ENCODE results near the gene PDZD2.
"Not testable (repeated sequence)": the region's sequence is repeated elsewhere in the genome, so short reads cannot be mapped to it uniquely, and the experiment has no call there.

Gene PDZD2

GRCh38 chr5:32118922-32119321, 480.0 kb downstream of the PDZD2 start:
- not testable (repeated sequence) for DNase-seq

DNA sequence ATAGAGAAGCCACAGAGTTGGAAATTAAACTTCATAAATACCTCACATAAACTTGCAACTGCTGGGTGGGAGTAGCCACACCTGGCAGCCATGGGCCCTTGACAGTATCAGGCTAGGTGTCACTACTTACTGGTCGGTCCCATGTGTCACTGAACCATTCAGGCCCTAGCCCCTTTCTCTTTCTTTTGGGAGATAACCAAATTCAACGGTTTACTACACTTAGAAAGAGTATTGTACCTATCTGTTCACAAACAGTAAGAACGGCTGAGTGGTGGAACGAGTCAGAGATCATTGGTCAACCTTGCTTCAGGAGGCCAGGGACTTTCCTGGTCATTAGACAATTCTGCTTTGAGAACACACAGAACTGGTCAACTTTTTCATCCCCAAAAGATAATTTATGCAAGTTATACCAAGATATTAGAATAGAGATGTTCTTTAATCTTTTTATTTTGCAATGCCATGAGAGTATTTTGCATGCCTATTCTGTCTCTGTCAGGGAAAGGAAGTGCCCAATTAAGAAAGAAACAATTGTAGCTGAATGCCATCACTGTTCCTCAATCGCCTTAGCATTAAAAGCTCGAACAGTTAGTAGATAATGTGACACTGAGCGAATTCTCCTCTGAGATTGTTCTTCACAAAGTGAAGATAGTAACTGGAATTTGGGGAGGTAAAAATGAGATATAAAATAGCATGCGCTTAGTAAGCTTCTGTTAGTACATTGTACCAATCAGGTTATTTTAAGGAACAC, 484.3 kb downstream of the PDZD2 start:
- DNase-seq, result no peak

DNA sequence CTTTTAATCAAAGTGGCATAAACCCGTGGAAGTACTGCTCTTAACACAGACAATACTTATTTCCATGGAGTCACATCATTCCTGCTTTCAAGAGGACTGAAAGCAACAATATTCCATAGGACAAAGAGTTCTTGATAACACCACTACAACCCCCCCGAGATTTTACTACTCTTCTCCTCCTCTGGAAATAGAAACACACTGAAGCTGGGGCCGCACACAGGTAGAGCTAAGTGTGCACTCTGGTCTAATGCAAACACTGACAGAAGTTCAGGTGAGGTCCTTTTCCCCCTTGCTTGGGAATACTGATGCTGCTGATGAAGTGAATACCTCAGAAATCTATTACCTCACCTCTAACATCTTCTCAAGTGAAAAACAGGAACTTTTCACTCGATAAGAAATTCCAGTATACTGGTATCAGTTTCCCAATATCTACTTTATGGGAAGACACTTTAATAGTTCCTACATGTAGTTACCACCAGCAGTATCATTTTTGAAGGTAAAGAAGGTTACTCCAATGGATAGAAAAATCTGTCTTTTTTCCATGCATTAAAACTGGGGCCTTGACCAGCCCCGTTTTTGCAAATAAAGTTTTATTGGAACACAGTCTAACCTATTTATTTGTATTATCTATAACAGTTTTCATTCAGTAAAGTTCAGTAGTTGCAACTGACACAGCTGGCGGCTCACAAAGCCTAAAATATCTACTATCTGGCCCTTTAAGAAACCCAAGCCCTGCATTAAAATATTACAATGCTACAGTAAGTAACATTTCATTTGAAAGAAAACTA, 485.2 kb downstream of the PDZD2 start:
- DNase-seq, result no peak

DNA sequence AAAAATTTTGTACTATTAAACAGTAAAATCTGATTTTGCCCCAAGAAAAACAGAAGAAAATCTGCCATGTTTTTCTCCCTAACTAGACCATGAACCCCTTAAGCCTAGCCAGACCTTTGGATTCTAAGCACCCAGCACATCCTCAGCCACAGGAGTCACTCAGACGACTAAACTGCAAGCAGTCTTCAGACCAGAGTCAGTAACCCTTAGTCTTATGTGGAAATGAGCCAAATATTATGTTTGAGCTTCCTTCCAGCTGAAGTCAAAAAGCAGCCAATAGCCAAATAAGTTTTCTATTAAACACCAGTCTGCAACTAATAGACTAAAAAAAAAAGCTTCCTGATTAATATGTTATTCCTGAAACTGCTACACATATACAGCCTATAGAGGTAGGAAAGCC, 487.8 kb downstream of the PDZD2 start:
- no peak for DNase-seq

- no peak for DNase-seq
These were observed 488.8 kb downstream of the PDZD2 start for GRCh38 chr5:32127711-32128110.

DNA sequence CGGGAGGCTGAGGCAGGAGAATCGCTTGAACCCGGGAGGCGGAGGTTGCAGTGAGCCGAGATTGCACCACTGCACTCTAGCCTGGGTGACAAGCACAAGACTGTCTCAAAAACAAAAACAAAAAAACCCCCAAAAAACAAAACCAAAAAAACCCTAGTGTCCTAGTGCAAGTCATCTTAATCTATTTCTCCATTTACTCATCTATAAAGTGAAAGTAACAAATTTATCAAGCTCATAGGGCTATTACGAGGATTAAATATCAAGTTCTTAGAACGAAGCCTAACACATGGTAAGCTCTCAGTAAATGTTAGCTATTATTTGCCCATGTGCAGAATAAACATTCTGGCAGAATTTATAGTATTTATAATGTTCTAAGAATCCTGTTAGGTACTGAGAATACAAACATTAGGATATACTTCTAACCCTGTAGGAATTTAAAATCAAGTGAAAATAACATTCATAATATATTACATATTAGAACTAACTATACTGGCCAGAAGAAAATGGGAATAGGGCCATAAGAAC, 490.2 kb downstream of the PDZD2 start:
- DNase-seq, result no peak

DNA sequence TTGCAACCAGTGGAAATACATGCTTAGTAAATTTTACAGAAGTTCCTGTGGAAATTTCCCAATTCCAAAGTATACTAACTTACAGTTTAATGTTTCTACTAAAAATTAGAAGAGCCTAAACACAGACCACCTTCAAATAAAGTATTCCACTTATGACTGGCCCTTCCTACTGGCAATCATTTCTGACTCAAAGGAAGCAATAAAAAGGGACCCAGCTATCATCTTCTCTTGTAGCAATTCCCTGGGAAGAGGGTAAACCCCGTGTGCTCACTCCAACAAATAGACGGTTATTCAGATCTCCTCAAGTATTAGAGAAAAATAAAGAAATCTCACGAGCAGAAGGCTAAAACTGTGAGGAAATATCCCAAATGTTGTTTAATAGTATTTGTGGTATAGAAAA, 491.9 kb downstream of the PDZD2 start:
- no peak for DNase-seq

DNA sequence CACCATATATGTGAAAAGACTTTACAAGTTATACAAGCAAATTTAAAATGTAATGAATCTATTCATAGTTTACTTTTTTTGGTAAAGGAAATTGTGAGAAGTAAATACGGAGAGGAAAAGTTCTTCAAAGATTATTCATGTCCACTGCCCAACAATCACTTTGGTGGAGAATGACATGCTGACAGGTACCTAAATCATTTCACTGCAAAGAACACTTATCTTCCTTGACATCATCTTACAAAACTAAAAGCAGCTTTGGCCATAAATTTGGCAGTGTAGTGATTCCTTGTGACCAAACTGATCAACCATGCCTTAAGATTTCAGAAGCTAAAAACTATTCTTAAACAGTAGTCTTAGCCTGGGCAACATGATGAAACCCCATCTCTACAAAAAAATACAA, 492.7 kb downstream of the PDZD2 start:
- DNase-seq, result no peak

DNA sequence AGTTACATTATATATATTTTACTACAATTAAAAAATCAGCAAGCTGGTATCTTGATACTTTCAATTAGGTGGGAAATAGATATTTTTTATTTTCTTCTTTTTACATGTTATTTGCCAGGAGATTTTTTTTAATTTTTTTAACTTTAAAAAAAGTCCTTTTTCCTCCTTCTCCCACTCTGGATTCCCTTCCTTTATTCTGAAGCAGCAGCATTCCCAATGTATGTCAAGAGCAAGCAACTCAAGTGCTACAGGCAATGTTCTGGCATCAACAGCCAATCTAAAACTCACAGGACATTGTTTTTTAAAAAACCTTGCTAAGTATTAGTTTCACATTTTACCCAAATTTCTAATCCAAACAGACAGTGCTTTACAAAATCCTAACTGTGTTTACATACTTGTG, 493.8 kb downstream of the PDZD2 start:
- DNase-seq, result no peak

DNA sequence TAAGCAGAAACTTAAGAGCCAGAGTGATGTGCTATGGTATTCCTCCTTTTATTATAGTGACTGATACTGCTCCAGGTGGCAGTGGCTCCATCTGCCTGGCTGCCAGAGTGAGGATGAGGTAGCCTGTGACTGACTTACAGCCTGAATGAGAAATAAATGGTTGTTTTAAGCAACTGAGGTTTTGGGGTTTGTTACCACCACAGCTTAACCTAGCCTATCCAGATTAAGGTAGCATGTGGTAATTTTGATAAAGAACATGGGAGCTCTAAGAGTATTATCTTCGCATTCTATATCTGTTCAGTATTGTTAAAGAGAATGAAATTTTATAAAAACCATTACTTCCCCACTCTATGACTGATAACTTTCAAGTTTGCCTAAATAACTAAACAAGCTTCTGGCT, 496.2 kb downstream of the PDZD2 start:
- DNase-seq, result no peak

DNA sequence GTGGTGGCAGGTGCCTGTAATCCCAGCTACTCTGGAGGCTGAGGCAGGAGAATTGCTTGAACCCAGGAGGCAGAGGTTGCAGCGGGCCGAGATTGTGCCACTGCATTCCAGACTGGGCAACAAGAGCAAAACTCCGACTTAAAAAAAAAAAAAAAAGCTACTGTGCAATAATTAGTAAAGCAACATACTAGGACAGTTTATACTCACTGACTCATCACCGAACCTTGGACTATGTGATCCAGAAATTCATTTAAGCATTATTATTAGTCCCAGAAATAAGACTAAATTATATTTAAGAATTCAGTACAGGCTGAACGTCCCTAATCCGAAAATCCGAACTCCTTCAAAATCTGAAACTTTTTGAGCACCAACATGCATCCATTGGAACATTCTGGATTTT, 497.4 kb downstream of the PDZD2 start:
- no peak for DNase-seq

DNA sequence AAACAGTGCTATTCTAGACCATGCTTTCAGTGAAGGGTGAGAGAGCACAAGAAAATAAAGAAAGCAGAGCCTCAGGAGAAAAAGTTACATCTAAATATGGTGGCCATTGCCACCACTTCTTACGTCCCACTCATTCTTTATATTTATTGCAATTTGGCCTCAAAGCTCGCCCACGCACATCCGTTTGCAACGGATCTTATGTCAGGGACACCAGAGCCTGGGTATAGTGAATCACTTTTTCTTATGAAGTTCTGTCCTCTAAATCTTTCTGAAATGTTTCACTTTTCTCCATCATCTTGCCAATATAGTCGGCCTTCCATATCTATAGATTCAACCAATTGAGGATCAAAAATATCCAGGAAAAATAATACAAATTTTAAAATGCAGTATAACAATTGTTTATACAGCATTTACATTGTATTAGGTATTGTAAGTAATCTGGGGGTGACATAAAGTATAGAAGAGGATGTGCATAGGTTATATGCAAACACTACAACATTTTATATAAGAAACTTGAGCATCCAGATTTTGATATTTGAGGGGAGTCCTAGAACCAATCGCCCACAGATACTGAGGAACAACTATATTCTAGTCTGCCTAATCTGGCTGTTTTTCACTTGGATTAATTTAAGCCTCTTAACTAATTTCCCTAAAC, 500.0 kb downstream of the PDZD2 start:
- DNase-seq, result peak in 1 of 4 experiments; percentile 2

DNA sequence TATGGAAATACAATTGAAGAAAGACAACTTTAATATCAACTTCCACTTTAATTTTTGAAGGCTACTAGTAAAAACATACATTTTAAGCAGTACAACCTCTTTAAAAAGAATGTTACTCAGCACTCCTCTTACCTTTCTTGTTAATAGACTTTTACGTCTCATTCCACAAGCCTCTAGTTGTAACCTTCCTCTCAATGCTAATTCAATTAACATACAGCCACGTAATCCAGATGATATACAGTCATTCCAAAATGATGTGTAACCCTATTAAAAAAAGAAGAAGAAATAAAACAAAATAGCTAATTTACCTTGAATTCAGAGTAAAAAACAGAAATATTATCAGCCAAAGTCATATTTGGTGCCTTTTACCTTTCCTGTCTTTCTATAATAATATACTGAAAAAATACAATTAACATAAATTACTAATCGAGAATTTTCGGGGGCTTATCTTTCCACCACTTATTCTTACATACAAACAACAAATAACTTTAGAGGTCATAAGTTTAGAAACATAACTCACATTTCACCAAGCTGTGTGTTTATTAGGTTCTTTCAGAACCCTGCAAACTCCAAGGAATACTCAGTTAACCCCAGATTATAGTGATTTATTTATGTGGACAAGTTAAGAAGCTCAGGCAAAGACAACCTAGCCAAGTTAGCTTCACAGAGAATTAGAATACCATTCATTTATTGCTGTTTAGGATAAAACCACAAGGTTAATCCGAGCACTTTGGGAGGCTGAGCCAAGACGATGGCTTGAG, 504.9 kb downstream of the PDZD2 start:
- no peak for DNase-seq

- DNase-seq, result no peak
These were observed 505.7 kb downstream of the PDZD2 start for GRCh38 chr5:32144378-32145207.

GRCh38 chr5:32145378-32145777, 506.4 kb downstream of the PDZD2 start:
- no peak for DNase-seq

- DNase-seq, result no peak
These were observed 508.3 kb downstream of the PDZD2 start for GRCh38 chr5:32147236-32147635.

DNA sequence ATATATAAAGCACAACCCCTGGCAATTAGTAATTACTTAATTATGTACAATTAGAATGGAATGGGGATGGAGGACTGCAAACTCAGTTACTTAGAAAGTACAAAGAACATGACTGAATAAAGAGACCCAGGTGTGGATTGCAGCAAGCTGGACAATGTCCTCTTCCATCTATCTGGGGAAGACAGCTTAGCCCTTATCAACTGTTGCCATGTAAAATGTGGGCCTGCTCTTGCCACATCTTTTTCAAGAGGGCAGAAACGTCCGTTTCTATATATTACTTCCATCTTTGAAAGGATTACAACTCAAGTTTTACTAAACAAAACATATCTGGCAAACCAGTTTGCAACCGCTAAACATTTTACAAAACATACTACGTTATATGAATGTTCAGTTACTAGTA, 509.0 kb downstream of the PDZD2 start:
- DNase-seq, result no peak

DNA sequence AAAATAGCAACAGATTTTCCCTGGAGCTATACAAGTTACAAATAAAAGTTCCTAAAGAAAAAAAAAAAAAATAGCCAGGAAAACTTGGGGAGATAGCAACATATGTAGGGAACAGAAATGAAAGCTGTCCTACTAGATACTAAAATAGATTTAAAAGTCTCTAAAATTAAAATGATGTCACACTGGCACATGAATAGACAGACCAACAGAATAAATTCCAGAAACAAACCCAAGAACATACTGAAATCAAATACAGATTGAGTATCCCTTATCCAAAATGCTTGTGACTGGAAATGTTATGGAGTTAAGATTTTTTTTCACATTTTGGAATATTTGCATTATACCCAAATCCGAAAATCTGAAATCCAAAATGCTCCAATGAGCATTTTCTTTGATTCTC, 511.4 kb downstream of the PDZD2 start:
- DNase-seq, result no peak

GRCh38 chr5:32151198-32151597, 512.3 kb downstream of the PDZD2 start:
- DNase-seq, result no peak

DNA sequence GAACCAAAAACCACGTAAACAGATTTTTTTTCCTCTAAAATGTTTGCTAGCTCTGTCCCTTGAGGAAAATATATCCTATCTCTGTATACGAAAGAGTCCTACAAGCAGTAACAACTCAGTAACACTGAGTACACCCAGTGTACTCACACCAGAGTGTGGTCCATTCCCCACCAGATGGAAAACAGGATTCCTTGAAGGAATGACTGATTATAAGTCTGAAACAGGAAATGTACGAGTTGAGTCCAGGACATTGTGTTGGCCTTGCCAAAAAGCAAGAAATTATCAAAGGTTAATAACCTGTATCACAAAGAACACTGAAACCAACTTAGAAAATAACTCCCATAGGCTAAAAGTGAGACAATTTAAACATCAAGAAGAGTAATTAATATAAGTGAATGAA, 514.8 kb downstream of the PDZD2 start:
- no peak for DNase-seq

DNA sequence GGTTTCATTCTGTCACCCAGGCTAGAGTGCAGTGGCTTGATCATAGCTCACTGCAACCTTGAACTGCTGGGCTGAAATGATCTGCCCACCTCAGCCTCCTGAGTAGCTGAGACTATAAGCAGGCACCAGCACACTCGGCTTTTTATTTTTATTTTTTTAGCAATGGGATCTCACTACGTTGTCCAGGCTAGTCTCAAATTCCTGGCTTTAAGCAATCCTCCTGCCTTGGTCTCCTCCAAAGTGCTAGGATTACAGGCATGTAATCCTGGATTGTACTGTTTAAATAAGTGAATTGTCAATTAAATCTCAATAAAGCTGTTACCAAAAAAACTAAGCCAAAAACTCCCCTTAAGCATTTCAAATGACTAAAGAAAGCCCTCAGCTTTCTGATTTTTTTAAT, 516.3 kb downstream of the PDZD2 start:
- no peak for DNase-seq

DNA sequence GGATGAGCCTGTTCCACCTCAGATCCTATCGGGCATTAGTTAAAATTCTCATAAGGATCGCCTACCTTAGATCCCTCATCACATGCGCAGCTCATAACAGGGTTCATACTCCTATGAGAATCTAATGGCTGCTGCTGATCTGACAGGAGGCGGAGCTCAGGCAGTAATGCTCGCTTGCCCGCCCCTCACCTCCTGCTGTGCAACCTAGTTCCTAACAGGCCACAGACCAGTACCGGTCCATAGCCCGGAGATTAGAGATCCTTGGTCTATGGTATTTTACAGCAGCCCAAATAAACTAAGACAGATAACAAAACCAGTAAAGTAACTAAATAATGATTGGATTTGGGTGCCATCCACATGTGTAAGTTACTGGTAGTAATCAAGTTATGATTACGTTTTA, 517.7 kb downstream of the PDZD2 start:
- no peak for DNase-seq

Measured in activated naive CD4-positive, alpha-beta T cell (primary cell).